Tibial artery (tissue), 4 donors: ENCODE data around the gene CADM2.

Source experiments
- DNase-seq, 2 donors: peaks; one replicate each; pipeline ENCODE4 v3.0.0-alpha.2; 2019
- H3K27ac ChIP-seq, 2 donors: fragments of 200-600 bp; sonication (generic) in 1 of 2; 1 replicate in 1 of 2; 2 replicates in 1 of 2; pipeline ENCODE4 v1.5.1; 2018 to 2019; ENCODE audit warnings: mild to moderate bottlenecking in 1 of 2
- H3K27me3 ChIP-seq, 2 donors: fragments of 200-600 bp; sonication (generic) in 1 of 2; one replicate each; pipeline versions ENCODE4 v1.5.1 to v1.6.0; 2016 to 2019
- H3K36me3 ChIP-seq, 3 donors: fragments of 200-600 bp; sonication (generic) in 2 of 3; one replicate each; pipeline ENCODE4 v1.5.1; 2016 to 2019; ENCODE audit warnings: mild to moderate bottlenecking in 2 of 3
- H3K4me1 ChIP-seq, 4 donors: fragments of 200-600 bp; sonication (generic) in 2 of 4; 1 replicate in 3 of 4; 2 replicates in 1 of 4; pipeline ENCODE4 v1.5.1; 2016 to 2019
- H3K4me3 ChIP-seq, 2 donors: fragments of 200-600 bp; sonication (generic) in 1 of 2; 1 replicate in 1 of 2; 2 replicates in 1 of 2; pipeline ENCODE4 v1.5.1; 2018 to 2019; ENCODE audit warnings: mild to moderate bottlenecking in 2 of 2
- H3K9me3 ChIP-seq, 3 donors: fragments of 200-600 bp; sonication (generic) in 1 of 3; one replicate each; pipeline ENCODE4 v1.5.1; 2016 to 2019
- CTCF ChIP-seq, 2 experiments: fragments of 200-600 bp in 1 of 2; fragments of 450-650 bp in 1 of 2; IDR thresholded peaks; one replicate each; pipeline ENCODE4 v1.5.1; 2017 to 2019; ENCODE audit warnings: antibody characterized with exemption in 2 of 2, mild to moderate bottlenecking in 1 of 2, moderate library complexity in 1 of 2
- intact Hi-C: fragments of 100-400 bp; cut with DNase I; formaldehyde crosslinking; loops from one replicate; pipeline ENCODE4 v1.15.0; 2023; ENCODE audit warnings: low total_unique reads

Gene CADM2

GRCh38 chr3:85737846-85738245 lies 779.1 kb downstream of the CADM2 start:
- no peak overlapping the region for H3K4me3 ChIP-seq
- no peak overlapping the region for H3K27ac ChIP-seq
- DNase-seq = no peak
- no peaks in the 10 kb centered on the region for H3K4me1 ChIP-seq
- no peaks in the 10 kb centered on the region for H3K27me3 ChIP-seq
- H3K9me3 ChIP-seq = no peaks in the 10 kb centered on the region
- no peak for TF ChIP-seq CTCF (IDR thresholded peaks at IDR 0.05)
- no peaks in the 10 kb centered on the region for H3K36me3 ChIP-seq
- intact Hi-C loops = no loop called here

- Histone ChIP-seq H3K4me3 (no peak overlapping the region), H3K4me1 (no peaks in the 10 kb centered on the region), H3K27ac (no peak overlapping the region), H3K27me3 (no peaks in the 10 kb centered on the region), H3K36me3 (no peaks in the 10 kb centered on the region), H3K9me3 (no peaks in the 10 kb centered on the region)
- no peak for DNase-seq
- no peak for TF ChIP-seq CTCF (IDR thresholded peaks at IDR 0.05)
- intact Hi-C loops = no loop called here
Observed at GRCh38 chr3:85740561-85740960, 781.8 kb downstream of the CADM2 start.

GRCh38 chr3:85758442-85758841 lies 799.7 kb downstream of the CADM2 start:
- Histone ChIP-seq H3K4me3 (no peak overlapping the region), H3K27me3 (no peaks in the 10 kb centered on the region), H3K27ac (no peak overlapping the region), H3K36me3 (no peaks in the 10 kb centered on the region), H3K4me1 (no peaks in the 10 kb centered on the region), H3K9me3 (no peaks in the 10 kb centered on the region)
- DNase-seq = no peak
- intact Hi-C loops = no loop called here
- TF ChIP-seq CTCF (IDR thresholded peaks at IDR 0.05) = no peak

GRCh38 chr3:85760342-85760741 lies 801.6 kb downstream of the CADM2 start:
- intact Hi-C loops = no loop called here
- no peaks in the 10 kb centered on the region for H3K9me3 ChIP-seq
- no peaks in the 10 kb centered on the region for H3K36me3 ChIP-seq
- H3K4me3 ChIP-seq = no peak overlapping the region
- H3K4me1 ChIP-seq = no peaks in the 10 kb centered on the region
- H3K27ac ChIP-seq = no peak overlapping the region
- no peak for TF ChIP-seq CTCF (IDR thresholded peaks at IDR 0.05)
- H3K27me3 ChIP-seq = no peaks in the 10 kb centered on the region
- DNase-seq = no peak

GRCh38 chr3:85780806-85781205 lies 822.0 kb downstream of the CADM2 start:
- TF ChIP-seq CTCF (IDR thresholded peaks at IDR 0.05) = no peak
- intact Hi-C loops = no loop called here
- DNase-seq = no peak

GRCh38 chr3:85781806-85782205 lies 823.0 kb downstream of the CADM2 start:
- Histone ChIP-seq H3K9me3 (no peaks in the 10 kb centered on the region), H3K27ac (no peak overlapping the region), H3K27me3 (no peaks in the 10 kb centered on the region), H3K4me3 (no peak overlapping the region), H3K36me3 (no peaks in the 10 kb centered on the region), H3K4me1 (peaks cover 0 to 18% (median 6%) of the 10 kb centered on the region in 4 donors)
- no peak for DNase-seq
- no peak for TF ChIP-seq CTCF (IDR thresholded peaks at IDR 0.05)
- intact Hi-C loops = no loop called here

More at GRCh38 chr3:85780806-85781205, 822.0 kb downstream of the CADM2 start:
- H3K9me3 ChIP-seq = no peaks in the 10 kb centered on the region
- H3K36me3 ChIP-seq = no peaks in the 10 kb centered on the region
- H3K27me3 ChIP-seq = no peaks in the 10 kb centered on the region
- no peak overlapping the region for H3K4me3 ChIP-seq
- H3K4me1 ChIP-seq = peaks cover 0 to 18% (median 6%) of the 10 kb centered on the region in 4 donors
- H3K27ac ChIP-seq = no peak overlapping the region
